Subcutaneous abdominal adipose tissue (tissue), 5 donors: Measurements from ENCODE around the gene TENT4A.
"Not testable (repeated sequence)": the region's sequence is repeated elsewhere in the genome, so short reads cannot be mapped to it uniquely, and the experiment has no call there.

Source experiments
- H3K27ac ChIP-seq: one replicate; pipeline ENCODE4 v1.7.0; 2013; ENCODE audit warnings: low read depth, mild to moderate bottlenecking, inconsistent platforms, low read length, moderate library complexity
- H3K27me3 ChIP-seq, 5 donors: one replicate each; pipeline ENCODE4 v1.7.0; 2013; ENCODE audit warnings: low read length in 5 of 5, inconsistent platforms in 1 of 5; ENCODE audit not compliant: control insufficient read depth in 5 of 5, insufficient read depth in 4 of 5
- H3K36me3 ChIP-seq, 5 donors: one replicate each; pipeline ENCODE4 v1.7.0; 2013; ENCODE audit warnings: low read length in 5 of 5; ENCODE audit not compliant: control insufficient read depth in 5 of 5, insufficient read depth in 5 of 5
- H3K4me1 ChIP-seq, 5 donors: one replicate each; pipeline ENCODE4 v1.7.0; 2013; ENCODE audit warnings: low read length in 5 of 5, mild to moderate bottlenecking in 3 of 5, moderate library complexity in 1 of 5; ENCODE audit not compliant: control insufficient read depth in 5 of 5, insufficient read depth in 5 of 5
- H3K4me3 ChIP-seq, 5 donors: one replicate each; pipeline ENCODE4 v1.7.0; 2013; ENCODE audit warnings: low read length in 5 of 5, low read depth in 1 of 5
- H3K9ac ChIP-seq, 5 donors: one replicate each; pipeline ENCODE4 v1.7.0; 2013; ENCODE audit warnings: low read length in 5 of 5, mild to moderate bottlenecking in 4 of 5, moderate library complexity in 3 of 5
- H3K9me3 ChIP-seq, 5 donors: one replicate each; pipeline ENCODE4 v1.7.0; 2013; ENCODE audit warnings: low read length in 5 of 5; ENCODE audit not compliant: control insufficient read depth in 5 of 5
- donor health status: healthy.
- donor health status: healthy.
- donor health status: healthy.
- donor health status: healthy.
- donor health status: healthy.

Gene TENT4A

DNA sequence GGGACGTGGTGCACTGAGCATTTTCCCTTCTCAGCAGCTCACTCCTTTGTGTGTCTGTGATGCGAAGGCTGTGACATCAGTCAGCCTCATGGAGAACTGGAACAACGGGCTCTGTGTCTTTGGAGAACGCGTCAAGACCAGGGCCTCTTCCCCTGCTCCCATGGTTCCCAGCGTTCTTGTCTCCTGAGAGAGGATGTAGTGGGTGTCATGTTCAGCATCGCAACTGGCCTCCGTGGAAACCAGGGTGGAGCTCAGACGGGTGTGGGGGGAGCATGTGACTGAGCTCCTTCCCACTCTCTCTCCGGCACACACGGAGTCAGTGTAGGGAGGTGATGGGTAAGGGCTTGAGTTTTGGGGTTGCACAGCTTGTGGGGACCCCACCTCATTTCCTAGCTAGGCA is 59.7 kb downstream of the TENT4A start:
- H3K9ac ChIP-seq = no peak overlapping the region
- no peak overlapping the region for H3K27ac ChIP-seq
- H3K4me3 ChIP-seq = no peak overlapping the region
- peaks cover 0 to 9% (median 0%) of the 10 kb centered on the region in 5 donors for H3K4me1 ChIP-seq
- peaks cover 0 to 7% (median 5%) of the 10 kb centered on the region in 5 donors for H3K27me3 ChIP-seq
- H3K36me3 ChIP-seq = no peaks in the 10 kb centered on the region
- H3K9me3 ChIP-seq = peaks cover 0 to 3% (median 0%) of the 10 kb centered on the region in 5 donors

DNA sequence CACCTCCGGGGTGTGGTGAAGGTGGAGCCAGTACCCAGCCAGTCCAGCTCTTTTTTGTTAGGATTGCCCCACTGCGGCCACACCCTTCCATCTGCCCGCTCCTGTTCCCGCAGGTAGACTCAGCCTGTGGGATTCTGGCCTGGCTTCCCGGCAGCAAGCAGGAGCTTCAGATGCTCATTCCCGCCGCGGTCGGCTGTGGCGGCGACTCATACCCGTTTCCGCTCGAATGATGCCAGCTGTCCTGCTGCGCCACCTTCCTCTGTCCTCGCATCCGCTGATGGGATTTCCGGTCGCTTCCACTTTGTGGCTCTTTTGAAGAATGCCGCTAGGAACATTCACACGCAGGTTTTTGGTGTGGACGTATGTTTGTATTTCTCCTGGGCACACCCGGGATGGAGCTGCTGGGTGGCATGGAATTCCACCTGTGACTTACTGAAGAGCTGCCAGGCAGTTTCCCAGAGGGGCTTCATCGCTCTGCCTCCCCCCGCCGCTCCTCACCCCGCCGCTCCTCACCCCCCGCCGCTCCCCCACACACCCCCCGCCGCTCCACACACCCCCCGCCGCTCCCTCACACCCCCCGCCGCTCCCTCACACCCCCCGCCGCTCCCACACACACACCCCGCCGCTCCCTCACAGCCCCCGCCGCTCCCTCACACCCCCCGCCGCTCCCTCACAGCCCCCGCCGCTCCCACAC is 60.3 kb downstream of the TENT4A start:
- Histone ChIP-seq H3K27me3 (peaks cover 0 to 7% (median 5%) of the 10 kb centered on the region in 5 donors), H3K9ac (no peak overlapping the region), H3K4me1 (peaks cover 0 to 9% (median 0%) of the 10 kb centered on the region in 5 donors), H3K9me3 (peaks cover 0 to 3% (median 0%) of the 10 kb centered on the region in 5 donors), H3K27ac (no peak overlapping the region), H3K36me3 (no peaks in the 10 kb centered on the region), H3K4me3 (no peak overlapping the region)

DNA sequence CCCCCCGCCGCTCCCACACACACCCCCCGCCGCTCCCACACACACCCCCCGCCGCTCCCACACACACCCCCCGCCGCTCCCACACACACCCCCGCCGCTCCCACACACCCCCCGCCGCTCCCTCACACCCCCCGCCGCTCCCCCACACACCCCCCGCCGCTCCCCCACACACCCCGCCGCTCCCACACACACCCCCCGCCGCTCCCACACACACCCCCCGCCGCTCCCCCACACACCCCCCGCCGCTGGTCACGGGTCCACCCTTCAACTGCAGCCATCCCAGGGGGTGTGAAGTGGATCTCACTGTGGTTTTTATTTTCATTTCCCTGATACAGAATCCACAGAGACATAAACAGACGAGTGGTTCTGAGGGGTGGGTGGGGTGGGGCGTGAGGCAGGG is 61.0 kb downstream of the TENT4A start:
- not testable (repeated sequence) for H3K9ac ChIP-seq, H3K27me3 ChIP-seq, H3K4me3 ChIP-seq, H3K27ac ChIP-seq, H3K9me3 ChIP-seq, H3K4me1 ChIP-seq, H3K36me3 ChIP-seq

DNA sequence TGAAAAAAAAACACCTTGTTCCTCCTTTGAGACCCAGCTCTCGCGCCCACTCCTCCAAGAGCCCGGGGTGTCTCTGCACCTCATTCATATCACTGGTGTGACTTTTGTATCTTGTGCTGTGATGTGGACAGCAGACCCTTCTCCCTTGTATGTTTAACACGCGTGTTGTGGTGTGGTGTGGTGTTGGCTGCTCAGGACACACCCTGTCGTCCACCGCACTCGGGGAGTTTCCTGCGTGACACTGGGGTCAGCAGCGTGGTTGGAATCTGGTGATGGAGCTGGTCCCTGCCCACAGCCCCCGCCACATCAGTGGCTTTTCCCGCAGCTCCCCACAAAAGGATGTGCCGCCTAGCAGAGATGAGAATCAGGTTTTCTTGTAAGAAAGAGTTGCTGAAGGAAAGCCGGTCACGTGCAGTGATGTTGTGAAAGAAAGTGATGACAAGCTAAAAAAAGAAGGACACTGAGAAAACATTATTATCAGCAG is 61.5 kb downstream of the TENT4A start:
- Histone ChIP-seq H3K9me3 (peaks cover 0 to 3% (median 0%) of the 10 kb centered on the region in 5 donors), H3K4me3 (no peak overlapping the region), H3K27ac (no peak overlapping the region), H3K36me3 (no peaks in the 10 kb centered on the region), H3K4me1 (peaks cover 0 to 7% (median 0%) of the 10 kb centered on the region in 5 donors), H3K9ac (no peak overlapping the region), H3K27me3 (peaks cover 0 to 7% (median 5%) of the 10 kb centered on the region in 5 donors)

DNA sequence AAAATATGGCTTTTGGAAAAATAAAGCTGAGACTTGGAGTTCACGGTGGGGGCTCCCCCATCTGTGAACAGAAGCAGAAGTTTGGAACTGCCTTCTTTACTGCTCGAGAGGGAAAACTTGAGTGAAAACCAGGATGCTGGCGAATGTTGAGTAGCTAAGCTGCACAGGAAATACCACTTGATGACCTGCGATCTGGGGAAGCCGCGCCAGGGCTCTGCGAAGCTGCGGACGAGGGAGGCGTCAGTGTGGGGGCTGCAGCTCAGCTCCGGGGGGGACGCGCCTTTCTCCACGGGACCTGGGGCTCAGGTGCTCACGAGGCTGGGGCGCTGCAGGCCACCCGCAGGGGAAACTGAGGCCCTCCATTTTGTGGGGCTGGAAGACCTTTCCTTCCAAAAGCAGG is 62.3 kb downstream of the TENT4A start:
- no peak overlapping the region for H3K27ac ChIP-seq
- no peak overlapping the region for H3K9ac ChIP-seq
- H3K36me3 ChIP-seq = no peaks in the 10 kb centered on the region
- peaks cover 0 to 7% (median 5%) of the 10 kb centered on the region in 5 donors for H3K27me3 ChIP-seq
- no peak overlapping the region for H3K4me3 ChIP-seq
- no peaks in the 10 kb centered on the region for H3K4me1 ChIP-seq
- peaks cover 0 to 3% (median 0%) of the 10 kb centered on the region in 5 donors for H3K9me3 ChIP-seq

DNA sequence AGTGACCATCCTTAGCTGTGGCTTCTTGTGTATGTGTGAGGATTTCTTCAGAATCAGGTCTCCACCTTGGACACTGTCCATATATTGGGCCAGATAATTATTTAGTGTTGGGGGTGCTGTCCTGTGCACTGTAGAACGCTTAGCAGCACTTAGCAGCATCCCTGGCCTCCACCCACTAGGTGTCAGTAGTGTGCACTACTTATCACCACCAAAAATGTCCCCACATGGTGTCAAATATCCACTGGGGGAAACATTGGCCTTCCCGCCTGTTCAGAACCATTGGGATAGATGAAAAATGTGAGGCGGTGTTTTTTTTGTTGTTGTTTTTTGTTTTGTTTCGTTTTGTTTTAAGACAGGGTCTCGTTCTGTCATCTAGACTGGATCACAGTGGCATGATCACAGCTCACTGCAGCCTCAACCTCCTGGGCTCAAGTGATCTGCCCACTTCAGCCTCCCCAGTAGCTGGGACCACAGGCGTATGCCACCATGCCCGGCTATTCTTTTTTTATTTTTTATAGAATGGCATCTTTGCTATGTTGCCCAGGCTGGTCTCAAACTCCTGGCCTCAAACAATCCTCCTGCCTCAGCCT is 67.7 kb downstream of the TENT4A start:
- H3K4me1 ChIP-seq = peaks cover 0 to 7% (median 0%) of the 10 kb centered on the region in 5 donors
- H3K27me3 ChIP-seq = no peaks in the 10 kb centered on the region
- no peaks in the 10 kb centered on the region for H3K36me3 ChIP-seq
- no peak overlapping the region for H3K4me3 ChIP-seq
- no peaks in the 10 kb centered on the region for H3K9me3 ChIP-seq
- H3K9ac ChIP-seq = no peak overlapping the region
- H3K27ac ChIP-seq = no peak overlapping the region

DNA sequence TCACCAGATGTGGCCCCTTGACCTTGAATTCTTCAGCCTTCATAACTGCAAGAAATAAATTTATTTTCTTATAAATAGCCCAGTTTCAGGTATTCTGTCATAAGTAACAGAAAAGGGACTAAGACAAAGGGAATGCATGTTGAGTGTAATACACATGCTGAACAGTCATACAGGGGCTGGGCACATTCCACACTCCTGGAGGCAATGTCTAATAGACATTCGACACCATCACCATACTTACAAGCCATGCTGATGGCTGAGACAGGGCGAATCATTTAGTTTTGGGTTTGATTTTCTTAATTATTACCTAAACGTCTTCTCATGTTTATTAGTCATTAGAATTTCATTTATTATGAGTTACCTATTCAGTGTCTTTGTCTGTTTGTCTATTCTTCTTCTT is 68.5 kb downstream of the TENT4A start:
- H3K4me1 ChIP-seq = peaks cover 0 to 15% (median 0%) of the 10 kb centered on the region in 5 donors
- no peak overlapping the region for H3K27ac ChIP-seq
- no peak overlapping the region for H3K4me3 ChIP-seq
- H3K9ac ChIP-seq = no peak overlapping the region
- H3K9me3 ChIP-seq = no peaks in the 10 kb centered on the region
- H3K27me3 ChIP-seq = no peaks in the 10 kb centered on the region
- H3K36me3 ChIP-seq = no peaks in the 10 kb centered on the region

DNA sequence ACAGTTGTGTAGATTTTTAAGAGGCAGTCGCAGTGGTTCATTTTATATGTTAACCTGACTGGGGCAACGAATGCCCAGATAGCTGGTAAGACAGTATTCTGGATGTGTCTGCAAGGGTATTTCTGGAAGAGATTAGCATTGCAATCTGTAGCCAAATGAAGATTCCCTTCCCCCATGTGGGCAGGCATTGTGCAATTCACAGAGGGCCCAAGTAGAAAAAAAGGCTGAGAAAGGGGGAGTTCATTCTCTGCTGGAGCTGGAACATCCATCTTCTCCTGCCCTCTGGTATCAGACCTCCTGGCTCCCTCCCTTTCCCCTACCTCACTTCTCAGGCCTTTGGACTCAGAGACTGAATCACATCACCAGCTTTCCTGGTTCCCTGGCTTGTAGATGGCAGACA is 70.6 kb downstream of the TENT4A start:
- no peaks in the 10 kb centered on the region for H3K27me3 ChIP-seq
- H3K36me3 ChIP-seq = no peaks in the 10 kb centered on the region
- H3K27ac ChIP-seq = no peak overlapping the region
- peaks cover 0 to 33% (median 9%) of the 10 kb centered on the region in 5 donors for H3K4me1 ChIP-seq
- no peak overlapping the region for H3K4me3 ChIP-seq
- H3K9me3 ChIP-seq = no peaks in the 10 kb centered on the region
- H3K9ac ChIP-seq = no peak overlapping the region

DNA sequence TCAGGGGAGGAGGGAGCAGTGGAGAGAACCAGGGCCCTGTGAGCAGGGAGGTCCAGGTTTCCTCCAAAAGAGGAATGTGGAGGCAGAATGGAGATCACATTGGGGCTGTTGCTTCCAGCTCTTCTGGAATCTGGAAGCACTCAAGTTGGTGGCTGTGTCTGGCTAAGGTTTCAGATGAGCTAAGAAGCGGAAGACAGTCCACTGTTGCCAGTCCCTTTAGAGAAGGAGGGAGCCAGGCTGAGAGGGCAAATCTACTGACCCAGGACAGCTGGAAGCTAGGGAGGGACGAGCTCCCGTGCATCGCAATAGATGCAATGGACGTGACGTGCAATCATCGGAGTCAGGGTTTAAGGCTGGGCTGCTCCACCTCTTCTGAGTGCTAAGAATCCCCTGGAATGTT is 71.2 kb downstream of the TENT4A start:
- Histone ChIP-seq H3K9me3 (no peaks in the 10 kb centered on the region), H3K27me3 (no peaks in the 10 kb centered on the region)

DNA sequence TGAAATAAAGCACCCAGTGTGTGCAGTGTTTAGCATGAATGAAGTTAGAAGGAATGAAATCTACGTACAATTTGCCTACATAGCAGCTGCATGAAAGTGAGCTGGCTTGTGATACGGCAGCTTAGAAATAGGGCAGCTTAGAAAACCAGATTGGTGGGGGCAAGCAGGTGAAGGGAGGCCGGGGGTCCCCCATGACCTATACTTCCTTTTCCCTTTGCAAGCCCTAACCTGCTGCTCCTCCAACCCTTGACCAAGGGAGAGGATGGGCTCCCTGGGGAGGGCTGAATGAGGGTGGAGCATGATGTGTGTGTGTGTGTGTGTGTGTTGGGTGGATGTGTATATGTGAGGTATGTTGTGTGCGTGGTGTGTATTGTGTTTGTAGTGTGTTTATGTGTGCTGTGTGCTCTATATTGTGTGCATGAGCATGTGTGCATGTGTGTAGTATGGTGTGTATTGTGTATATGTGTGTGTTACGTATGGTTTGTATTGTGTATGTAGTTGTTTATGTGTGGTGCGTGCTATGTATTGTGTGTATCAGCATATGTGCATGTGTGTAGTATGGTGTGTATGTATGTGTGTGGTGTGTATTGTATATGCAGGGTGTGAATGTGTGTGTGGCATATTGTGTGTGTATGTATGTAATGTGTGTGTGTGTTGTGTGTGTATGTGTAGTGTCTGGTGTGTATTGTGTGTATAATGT is 72.1 kb downstream of the TENT4A start:
- Histone ChIP-seq H3K9ac (no peak overlapping the region), H3K9me3 (no peaks in the 10 kb centered on the region), H3K27ac (no peak overlapping the region), H3K4me3 (no peak overlapping the region), H3K27me3 (no peaks in the 10 kb centered on the region), H3K4me1 (peaks cover 0 to 47% (median 9%) of the 10 kb centered on the region in 5 donors), H3K36me3 (no peaks in the 10 kb centered on the region)

More for the DNA sequence above, 71.2 kb downstream of the TENT4A start:
- H3K4me1 ChIP-seq = peaks cover 0 to 40% (median 9%) of the 10 kb centered on the region in 5 donors
- H3K36me3 ChIP-seq = no peaks in the 10 kb centered on the region
- H3K27ac ChIP-seq = no peak overlapping the region
- no peak overlapping the region for H3K4me3 ChIP-seq
- H3K9ac ChIP-seq = no peak overlapping the region
